ENCODE results near the gene HSPBP1. TPM values are rescaled to one million over a fixed set of nuclear protein-coding genes. Genes with fewer than 3 reads are reported as not detected.

HSPBP1 gene
- total and polyA plus RNA-seq, 2 donors (not counting 3 experiments of a cell fraction or from before 2014, with no cell fraction given), result 30.4 to 47.5 TPM

DNA sequence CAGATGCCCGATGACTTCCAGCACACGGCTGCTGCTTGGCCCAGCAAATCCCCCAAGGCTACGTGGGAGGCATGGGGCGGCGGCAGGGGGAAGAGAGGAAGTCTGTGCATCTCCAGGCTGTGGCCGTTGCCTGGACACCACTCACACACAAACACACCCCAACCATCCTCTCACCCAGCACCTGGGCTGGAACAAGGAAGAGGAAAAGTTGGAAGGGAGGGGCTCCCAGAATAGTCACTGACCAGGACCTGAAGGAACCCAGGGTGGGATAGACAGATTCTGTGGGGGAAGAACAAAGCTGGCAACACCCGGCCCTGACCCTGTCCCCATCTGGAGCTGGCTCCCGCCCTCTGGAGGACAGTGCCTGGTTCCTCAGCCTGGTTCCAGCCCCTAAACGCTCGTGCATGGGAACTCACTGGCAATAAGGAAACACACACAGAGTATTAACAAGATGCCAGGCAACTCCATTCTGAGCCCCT, 32.2 kb downstream of the HSPBP1 start:
- H3K4me1 ChIP-seq (ENCODE audit: control insufficient read depth, extremely low read depth, insufficient read depth, low read length), result peaks cover 13% of the 10 kb centered on the region
- no peak overlapping the region for H3K27ac ChIP-seq (ENCODE audit: insufficient read depth, low read depth, low read length)
- H3K36me3 ChIP-seq (ENCODE audit: control insufficient read depth in 2 of 2, extremely low read depth in 1 of 2, insufficient read depth in 2 of 2, low read length in 2 of 2), result peaks cover 4 to 29% of the 10 kb centered on the region in 2 experiments
- no peak overlapping the region for H3K4me2 ChIP-seq (ENCODE audit: insufficient read depth, low read length)
- ChIA-PET CTCF (no interaction called here), POLR2A (no interaction called here)
- intact Hi-C loops (cut with micrococcal nuclease) (no loop called here), dilution Hi-C loops (cut with MboI; ENCODE audit: extremely low pct_ligation_motif_present, low sequenced_read_pairs) (no loop called here)
- no peak overlapping the region for H3K4me3 ChIP-seq (replicated peaks in 1 of 3; ENCODE audit: insufficient read depth in 1 of 3, low read depth in 1 of 3, low read length in 3 of 3)
- H3K79me2 ChIP-seq (ENCODE audit: control insufficient read depth, insufficient read depth, low read length), result peaks cover 55% of the 10 kb centered on the region
- H3K9me1 ChIP-seq (replicated peaks; ENCODE audit: control insufficient read depth, extremely low read depth, insufficient read depth, low read length), result no peaks in the 10 kb centered on the region
- H3K9me3 ChIP-seq (replicated peaks; ENCODE audit: control insufficient read depth, insufficient read depth, low read length), result no peaks in the 10 kb centered on the region
- H2AFZ ChIP-seq (ENCODE audit: low read depth, low read length), result no peak overlapping the region
- no peak overlapping the region for H3K9ac ChIP-seq (replicated peaks; ENCODE audit: extremely low read depth, insufficient read depth, low read length)
- H3K27me3 ChIP-seq (ENCODE audit: control insufficient read depth in 2 of 2, insufficient read depth in 2 of 2, low read length in 2 of 2), result no peaks in the 10 kb centered on the region
- BruUV-seq (replicated peaks), result no TSS peak
- no peak for FAIRE-seq
- TF ChIP-seq FOS (IDR thresholded peaks at IDR 0.05; ENCODE audit: borderline replicate concordance, insufficient read depth, low read length) (no peak), JUN (IDR thresholded peaks at IDR 0.05; ENCODE audit: borderline replicate concordance, insufficient read depth, insufficient read length, low read depth) (no peak), MYC (IDR thresholded peaks at IDR 0.05; ENCODE audit: low read depth, low read length) (no peak), POLR2A (IDR thresholded peaks at IDR 0.05; ENCODE audit: low read depth, low read length) (no peak), EZH2 (IDR thresholded peaks at IDR 0.05; ENCODE audit: borderline replicate concordance, low read depth, low read length, severe bottlenecking) (no peak), POLR2AphosphoS5 (IDR thresholded peaks at IDR 0.05; ENCODE audit: insufficient read depth, low read depth, low read length) (no peak)
- TF ChIP-seq, protein P1, sequence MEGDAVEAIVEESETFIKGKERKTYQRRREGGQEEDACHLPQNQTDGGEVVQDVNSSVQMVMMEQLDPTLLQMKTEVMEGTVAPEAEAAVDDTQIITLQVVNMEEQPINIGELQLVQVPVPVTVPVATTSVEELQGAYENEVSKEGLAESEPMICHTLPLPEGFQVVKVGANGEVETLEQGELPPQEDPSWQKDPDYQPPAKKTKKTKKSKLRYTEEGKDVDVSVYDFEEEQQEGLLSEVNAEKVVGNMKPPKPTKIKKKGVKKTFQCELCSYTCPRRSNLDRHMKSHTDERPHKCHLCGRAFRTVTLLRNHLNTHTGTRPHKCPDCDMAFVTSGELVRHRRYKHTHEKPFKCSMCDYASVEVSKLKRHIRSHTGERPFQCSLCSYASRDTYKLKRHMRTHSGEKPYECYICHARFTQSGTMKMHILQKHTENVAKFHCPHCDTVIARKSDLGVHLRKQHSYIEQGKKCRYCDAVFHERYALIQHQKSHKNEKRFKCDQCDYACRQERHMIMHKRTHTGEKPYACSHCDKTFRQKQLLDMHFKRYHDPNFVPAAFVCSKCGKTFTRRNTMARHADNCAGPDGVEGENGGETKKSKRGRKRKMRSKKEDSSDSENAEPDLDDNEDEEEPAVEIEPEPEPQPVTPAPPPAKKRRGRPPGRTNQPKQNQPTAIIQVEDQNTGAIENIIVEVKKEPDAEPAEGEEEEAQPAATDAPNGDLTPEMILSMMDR (IDR thresholded peaks at IDR 0.05; ENCODE audit: extremely low read depth in 1 of 2, insufficient read depth in 1 of 2, low read depth in 1 of 2, low read length in 2 of 2), result no peak
- no peaks in the 10 kb centered on the region for H4K20me1 ChIP-seq (replicated peaks; ENCODE audit: control insufficient read depth, extremely low read depth, insufficient read depth, low read length)
- no peak for DNase-seq (ENCODE audit: low read depth, low spot score)
